ENCODE data around the gene CDK16. TPM values are rescaled to one million over a fixed set of nuclear protein-coding genes. Genes with fewer than 3 reads are reported as not detected.

CDK16 gene
- total and polyA plus RNA-seq, 2 of the 13 experiments (the other 11 are each of a cell fraction or from before 2014, with no cell fraction given) = 64.5 to 225 TPM

- TF ChIP-seq ZBED4 (CRISPR knock-in tag; IDR thresholded peaks at IDR 0.05; ENCODE audit: borderline replicate concordance) = no peak
- peak; percentile 59; the same call in 1 of the 2 replicates for TF ChIP-seq RXRA (CRISPR knock-in tag; IDR thresholded peaks at IDR 0.05)
- peak; percentile 48; the same call in 1 of the 2 replicates for TF ChIP-seq POGK (CRISPR knock-in tag; conservative IDR thresholded peaks at IDR 0.05)
- TF ChIP-seq SMC3 (IDR thresholded peaks at IDR 0.05; ENCODE audit: low read length) = no peak
- TF ChIP-seq ZNF136 (CRISPR knock-in tag; IDR thresholded peaks at IDR 0.05; ENCODE audit: low read depth) = no peak
- TF ChIP-seq MAX (IDR thresholded peaks at IDR 0.05) = 0 out of 2 replicates have a peak, but pooled peaks have one; percentile 3
- TF ChIP-seq AGO2 (optimal IDR thresholded peaks at IDR 0.05; ENCODE audit: low read depth, low read length) = peak; percentile 46
- peak; percentile 79 for TF ChIP-seq RBFOX2 (IDR thresholded peaks at IDR 0.05; ENCODE audit: low read depth, low read length)
- TF ChIP-seq ZNF446 (CRISPR knock-in tag; IDR thresholded peaks at IDR 0.05) = no peak
- TF ChIP-seq KLF13 (CRISPR knock-in tag; IDR thresholded peaks at IDR 0.05) = no peak
- TF ChIP-seq ZBTB14 (CRISPR knock-in tag; IDR thresholded peaks at IDR 0.05) = peak; percentile 75
- no peak for TF ChIP-seq ZHX2 (IDR thresholded peaks at IDR 0.05; ENCODE audit: low read depth)
- TF ChIP-seq ZHX2 (CRISPR knock-in tag; IDR thresholded peaks at IDR 0.05; ENCODE audit: borderline replicate concordance) = no peak
Measured at GRCh38 chrX:47218920-47219815, 687 bp downstream of the CDK16 start (continued).

Data from HepG2 (cell line).